ENCODE measurements around the gene PLXNB3.
"Not testable (repeated sequence)": the region's sequence is repeated elsewhere in the genome, so short reads cannot be mapped to it uniquely, and the experiment has no call there.

The PLXNB3 gene

DNA sequence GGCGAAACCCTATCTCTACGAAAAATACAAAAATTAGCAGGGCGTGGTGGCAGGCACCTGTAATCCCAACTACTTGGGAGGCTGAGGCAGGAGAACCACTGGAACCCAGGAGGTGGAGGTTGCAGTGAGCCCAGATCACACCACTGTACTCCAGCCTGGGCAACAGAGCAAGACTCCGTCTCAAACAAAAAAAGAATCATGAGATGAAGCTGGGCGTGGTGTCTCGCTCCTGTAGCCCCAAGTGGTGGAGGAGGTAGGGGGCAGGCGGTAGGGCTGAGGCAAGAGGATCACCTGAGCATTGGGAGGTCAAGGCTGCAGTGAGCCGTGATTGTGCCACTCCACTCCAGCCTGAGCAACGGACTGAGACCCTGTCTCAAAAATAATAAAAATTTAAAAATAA is 54.0 kb downstream of the PLXNB3 start:
- H3K36me3 ChIP-seq (ENCODE audit: control insufficient read depth in 4 of 4, insufficient read depth in 4 of 4, low read length in 3 of 4); H3K9me3 ChIP-seq (ENCODE audit: control extremely low read depth in 1 of 5, control insufficient read depth in 4 of 5, insufficient read depth in 2 of 5, low read depth in 1 of 5, low read length in 4 of 5); DNase-seq; H3K27ac ChIP-seq (ENCODE audit: insufficient read depth in 1 of 2, low read depth in 1 of 2, low read length in 2 of 2, poor library complexity in 1 of 2, severe bottlenecking in 2 of 2); H3K4me3 ChIP-seq (ENCODE audit: control insufficient read depth in 1 of 7, extremely low read depth in 1 of 7, insufficient read depth in 4 of 7, low read depth in 2 of 7, low read length in 6 of 7): not testable (repeated sequence)
- 81% methylated on average over 5 of the region's 9 CpGs for WGBS (ENCODE audit: insufficient coverage)
- Histone ChIP-seq H3K4me1 (ENCODE audit: control extremely low read depth in 1 of 4, control insufficient read depth in 4 of 4, insufficient read depth in 4 of 4, low read length in 3 of 4) (peaks cover 0 to 42% (median 28%) of the 10 kb centered on the region in 4 experiments), H3K27me3 (replicated peaks in 2 of 5; ENCODE audit: control insufficient read depth in 4 of 5, insufficient read depth in 5 of 5, low read length in 4 of 5) (peaks cover 0 to 47% (median 2%) of the 10 kb centered on the region in 5 experiments)
- ChIA-PET POLR2A (interaction anchor here (0.5 kb wide), 1 partner anchor 105 kb away, joined by 3 read pairs; no protein-coding TSS in a partner anchor), CTCF (interaction anchor here (1.7 kb wide), 1 partner anchor 132 kb away, joined by 4 read pairs; no protein-coding TSS in a partner anchor)

DNA sequence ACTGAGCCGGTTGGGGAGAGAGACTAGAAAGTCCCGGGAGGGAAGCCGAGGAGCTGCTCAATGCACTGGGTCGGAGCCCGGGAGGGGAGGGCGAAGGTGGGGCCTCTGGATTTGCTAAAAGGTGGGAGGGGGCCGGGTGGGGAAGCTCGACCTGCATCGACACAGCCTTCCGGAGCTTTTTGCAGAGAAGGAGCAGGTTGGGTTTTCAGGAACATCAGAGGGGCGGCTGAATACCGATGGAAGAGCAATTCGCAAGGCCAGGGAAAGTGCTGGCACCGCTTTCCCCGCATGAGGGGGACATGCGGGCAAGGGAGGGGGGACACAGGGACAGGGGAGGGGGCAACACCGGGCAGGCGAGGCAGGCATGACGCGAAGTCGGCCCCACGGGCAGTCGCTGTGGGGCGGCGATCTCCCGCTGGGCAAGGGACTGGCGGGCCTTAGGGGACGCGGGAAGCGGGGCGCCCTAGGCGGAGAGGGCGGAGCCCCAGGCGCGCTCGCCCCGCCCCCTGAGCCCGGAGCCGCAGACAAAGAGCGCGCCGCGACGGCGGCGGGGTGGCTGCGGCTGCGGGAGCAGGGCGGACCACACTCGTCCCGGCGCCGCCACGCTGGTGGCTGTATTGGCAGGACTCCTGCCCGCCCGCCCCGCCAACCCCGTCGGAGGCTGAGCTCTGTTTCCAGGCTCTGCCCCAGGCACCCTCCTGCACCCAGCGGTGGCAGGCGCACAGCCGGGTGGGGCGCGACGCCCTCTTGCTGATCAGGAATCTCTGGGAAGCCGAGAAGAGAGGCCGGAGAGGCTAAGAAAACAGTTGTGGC is 54.7 kb downstream of the PLXNB3 start:
- peak; percentile 20 to 58 (median 49) for DNase-seq
- no peak overlapping the region for H3K27ac ChIP-seq (ENCODE audit: insufficient read depth in 1 of 2, low read depth in 1 of 2, low read length in 2 of 2, poor library complexity in 1 of 2, severe bottlenecking in 2 of 2)
- ChIA-PET CTCF (interaction anchor here (1.7 kb wide), 1 partner anchor 131 kb away, joined by 4 read pairs; no protein-coding TSS in a partner anchor), POLR2A (no interaction called here)
- no peaks in the 10 kb centered on the region for H3K36me3 ChIP-seq (ENCODE audit: control insufficient read depth in 4 of 4, insufficient read depth in 4 of 4, low read length in 3 of 4)
- H3K27me3 ChIP-seq (replicated peaks in 2 of 5; ENCODE audit: control insufficient read depth in 4 of 5, insufficient read depth in 5 of 5, low read length in 4 of 5), result peaks cover 0 to 44% (median 2%) of the 10 kb centered on the region in 5 experiments
- H3K4me3 ChIP-seq (ENCODE audit: control insufficient read depth in 1 of 7, extremely low read depth in 1 of 7, insufficient read depth in 4 of 7, low read depth in 2 of 7, low read length in 6 of 7), result peak overlapping the region in 4 of 7 experiments; percentile 16 to 67 (median 42)
- H3K9me3 ChIP-seq (ENCODE audit: control extremely low read depth in 1 of 5, control insufficient read depth in 4 of 5, insufficient read depth in 2 of 5, low read depth in 1 of 5, low read length in 4 of 5), result no peaks in the 10 kb centered on the region
- 16% methylated on average over 65 of the region's 67 CpGs for WGBS (ENCODE audit: insufficient coverage)
- peaks cover 0 to 42% (median 30%) of the 10 kb centered on the region in 4 experiments for H3K4me1 ChIP-seq (ENCODE audit: control extremely low read depth in 1 of 4, control insufficient read depth in 4 of 4, insufficient read depth in 4 of 4, low read length in 3 of 4)

DNA sequence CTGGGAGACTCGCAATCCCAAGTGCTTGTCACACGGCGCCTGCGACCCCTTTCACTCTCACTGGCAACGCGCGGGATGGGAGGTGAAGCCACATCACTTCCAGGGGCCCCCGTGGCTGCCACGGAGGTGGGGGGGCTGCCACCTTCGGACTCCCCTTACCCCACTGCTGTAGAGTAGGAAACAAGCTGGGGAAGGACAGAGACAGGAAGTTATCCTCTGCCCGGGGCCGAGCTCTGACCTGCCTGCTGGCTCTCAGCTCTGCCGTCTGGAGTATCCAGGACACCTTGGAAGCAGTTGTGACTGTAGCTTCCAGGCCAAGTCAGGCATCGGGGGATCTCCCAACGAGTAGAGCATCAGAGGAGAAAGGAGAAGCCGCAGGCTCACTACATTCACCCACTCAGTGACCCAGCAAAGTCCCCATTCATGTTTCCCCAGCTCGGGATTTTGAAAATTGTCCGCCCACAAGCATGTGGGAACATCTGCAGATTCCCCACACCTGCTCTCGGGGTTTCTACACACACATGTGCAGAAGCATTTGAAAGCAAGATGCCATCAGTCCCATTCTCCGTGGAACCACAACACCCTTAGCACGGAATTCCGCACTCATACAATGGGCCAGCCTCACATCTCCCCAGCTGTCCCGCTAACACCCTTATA is 55.5 kb downstream of the PLXNB3 start:
- Histone ChIP-seq H3K9me3 (ENCODE audit: control extremely low read depth in 1 of 5, control insufficient read depth in 4 of 5, insufficient read depth in 2 of 5, low read depth in 1 of 5, low read length in 4 of 5) (no peaks in the 10 kb centered on the region), H3K4me3 (ENCODE audit: control insufficient read depth in 1 of 7, extremely low read depth in 1 of 7, insufficient read depth in 4 of 7, low read depth in 2 of 7, low read length in 6 of 7) (peak overlapping the region in 4 of 7 experiments; percentile 16 to 67 (median 42)), H3K4me1 (ENCODE audit: control extremely low read depth in 1 of 4, control insufficient read depth in 4 of 4, insufficient read depth in 4 of 4, low read length in 3 of 4) (peaks cover 0 to 44% (median 30%) of the 10 kb centered on the region in 4 experiments), H3K36me3 (ENCODE audit: control insufficient read depth in 4 of 4, insufficient read depth in 4 of 4, low read length in 3 of 4) (no peaks in the 10 kb centered on the region), H3K27me3 (replicated peaks in 2 of 5; ENCODE audit: control insufficient read depth in 4 of 5, insufficient read depth in 5 of 5, low read length in 4 of 5) (peaks cover 0 to 51% (median 2%) of the 10 kb centered on the region in 5 experiments), H3K27ac (ENCODE audit: insufficient read depth in 1 of 2, low read depth in 1 of 2, low read length in 2 of 2, poor library complexity in 1 of 2, severe bottlenecking in 2 of 2) (no peak overlapping the region)
- DNase-seq, result no peak
- POLR2A ChIA-PET, result no interaction called here
- CTCF ChIA-PET, result no interaction called here
- WGBS (ENCODE audit: insufficient coverage), result 53% methylated on average over 21 of the region's 23 CpGs

DNA sequence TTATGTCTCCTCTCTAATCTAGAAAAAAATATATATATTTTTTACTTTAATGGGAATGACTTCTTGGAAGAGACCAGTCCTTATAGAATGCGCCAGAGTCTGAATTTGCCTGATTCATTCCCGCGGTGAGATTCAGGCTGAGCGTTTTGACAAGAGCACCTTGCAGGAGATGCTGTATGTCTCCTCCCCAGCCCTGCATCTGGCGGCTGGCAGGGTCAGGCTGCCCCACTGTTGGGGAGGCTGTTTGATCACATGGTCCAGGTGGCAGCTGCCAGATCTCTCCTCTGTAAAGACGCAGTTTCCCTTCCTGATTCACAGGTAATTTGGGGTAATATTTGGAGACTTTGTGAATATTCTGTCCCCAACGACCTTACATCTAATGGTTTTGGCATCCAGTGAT is 56.6 kb downstream of the PLXNB3 start:
- no peak overlapping the region for H3K4me3 ChIP-seq (ENCODE audit: control insufficient read depth in 1 of 7, extremely low read depth in 1 of 7, insufficient read depth in 4 of 7, low read depth in 2 of 7, low read length in 6 of 7)
- no peaks in the 10 kb centered on the region for H3K36me3 ChIP-seq (ENCODE audit: control insufficient read depth in 4 of 4, insufficient read depth in 4 of 4, low read length in 3 of 4)
- no peaks in the 10 kb centered on the region for H3K9me3 ChIP-seq (ENCODE audit: control extremely low read depth in 1 of 5, control insufficient read depth in 4 of 5, insufficient read depth in 2 of 5, low read depth in 1 of 5, low read length in 4 of 5)
- peaks cover 0 to 40% (median 25%) of the 10 kb centered on the region in 4 experiments for H3K4me1 ChIP-seq (ENCODE audit: control extremely low read depth in 1 of 4, control insufficient read depth in 4 of 4, insufficient read depth in 4 of 4, low read length in 3 of 4)
- 78% methylated on average over 5 of the region's 7 CpGs for WGBS (ENCODE audit: insufficient coverage)
- no peak for DNase-seq
- H3K27ac ChIP-seq (ENCODE audit: insufficient read depth in 1 of 2, low read depth in 1 of 2, low read length in 2 of 2, poor library complexity in 1 of 2, severe bottlenecking in 2 of 2), result no peak overlapping the region
- CTCF ChIA-PET, result no interaction called here
- H3K27me3 ChIP-seq (replicated peaks in 2 of 5; ENCODE audit: control insufficient read depth in 4 of 5, insufficient read depth in 5 of 5, low read length in 4 of 5), result peaks cover 0 to 58% (median 3%) of the 10 kb centered on the region in 5 experiments
- POLR2A ChIA-PET, result no interaction called here

DNA sequence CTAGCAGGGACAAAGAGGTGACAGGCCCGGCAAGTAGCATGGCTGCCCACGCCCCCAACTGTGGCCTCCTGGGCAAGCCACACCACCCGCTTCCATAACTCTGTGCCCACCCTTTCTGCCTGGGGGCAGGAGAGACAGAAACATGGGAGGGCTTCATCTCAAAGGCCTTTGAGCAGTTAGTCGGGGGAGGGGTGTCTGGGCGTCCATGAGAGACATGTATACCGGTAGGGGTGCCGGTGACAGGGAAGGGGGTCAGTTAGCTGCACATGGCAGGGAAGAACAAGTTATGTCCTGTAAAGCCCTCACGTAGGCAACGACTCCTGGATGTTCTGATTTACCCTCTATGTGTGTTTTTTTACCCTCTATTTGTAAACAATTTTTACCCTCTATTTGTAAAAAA is 57.0 kb downstream of the PLXNB3 start:
- H3K36me3 ChIP-seq (ENCODE audit: control insufficient read depth in 4 of 4, insufficient read depth in 4 of 4, low read length in 3 of 4), result no peaks in the 10 kb centered on the region
- H3K4me1 ChIP-seq (ENCODE audit: control extremely low read depth in 1 of 4, control insufficient read depth in 4 of 4, insufficient read depth in 4 of 4, low read length in 3 of 4), result peaks cover 0 to 41% (median 25%) of the 10 kb centered on the region in 4 experiments
- no peak for DNase-seq
- 98% methylated on average over 7 of the region's 9 CpGs for WGBS (ENCODE audit: insufficient coverage)
- H3K4me3 ChIP-seq (ENCODE audit: control insufficient read depth in 1 of 7, extremely low read depth in 1 of 7, insufficient read depth in 4 of 7, low read depth in 2 of 7, low read length in 6 of 7), result no peak overlapping the region
- no peak overlapping the region for H3K27ac ChIP-seq (ENCODE audit: insufficient read depth in 1 of 2, low read depth in 1 of 2, low read length in 2 of 2, poor library complexity in 1 of 2, severe bottlenecking in 2 of 2)
- H3K27me3 ChIP-seq (replicated peaks in 2 of 5; ENCODE audit: control insufficient read depth in 4 of 5, insufficient read depth in 5 of 5, low read length in 4 of 5), result peaks cover 0 to 58% (median 5%) of the 10 kb centered on the region in 5 experiments
- no peaks in the 10 kb centered on the region for H3K9me3 ChIP-seq (ENCODE audit: control extremely low read depth in 1 of 5, control insufficient read depth in 4 of 5, insufficient read depth in 2 of 5, low read depth in 1 of 5, low read length in 4 of 5)
- CTCF ChIA-PET, result no interaction called here
- POLR2A ChIA-PET, result no interaction called here

DNA sequence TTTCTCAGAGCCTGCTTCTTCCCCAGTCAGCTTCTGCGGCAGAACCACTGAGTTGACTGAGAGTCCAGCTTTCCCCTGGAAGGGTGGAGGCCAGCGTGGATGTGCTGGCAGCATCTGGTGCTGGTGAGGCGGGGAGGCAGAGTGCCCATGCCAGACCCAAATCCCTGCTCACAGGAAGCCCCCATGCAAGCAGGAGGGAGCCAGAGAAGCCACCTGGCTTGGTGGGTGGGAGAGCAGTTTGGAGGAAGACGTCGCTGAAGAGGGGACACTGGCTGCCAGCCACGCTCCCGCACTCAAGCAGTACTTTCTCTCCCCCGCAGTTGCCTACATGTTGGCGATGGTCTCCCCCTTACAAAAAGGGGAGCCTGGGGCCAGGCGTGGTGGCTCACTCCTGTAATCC is 60.3 kb downstream of the PLXNB3 start:
- no peak overlapping the region for H3K4me3 ChIP-seq (ENCODE audit: control insufficient read depth in 1 of 7, extremely low read depth in 1 of 7, insufficient read depth in 4 of 7, low read depth in 2 of 7, low read length in 6 of 7)
- WGBS (ENCODE audit: insufficient coverage), result 92% methylated on average over 8 of the region's 10 CpGs
- ChIA-PET POLR2A (no interaction called here), CTCF (no interaction called here)
- peaks cover 0 to 36% (median 18%) of the 10 kb centered on the region in 4 experiments for H3K4me1 ChIP-seq (ENCODE audit: control extremely low read depth in 1 of 4, control insufficient read depth in 4 of 4, insufficient read depth in 4 of 4, low read length in 3 of 4)
- no peaks in the 10 kb centered on the region for H3K36me3 ChIP-seq (ENCODE audit: control insufficient read depth in 4 of 4, insufficient read depth in 4 of 4, low read length in 3 of 4)
- no peak overlapping the region for H3K27ac ChIP-seq (ENCODE audit: insufficient read depth in 1 of 2, low read depth in 1 of 2, low read length in 2 of 2, poor library complexity in 1 of 2, severe bottlenecking in 2 of 2)
- no peak for DNase-seq
- peaks cover 0 to 62% (median 13%) of the 10 kb centered on the region in 5 experiments for H3K27me3 ChIP-seq (replicated peaks in 2 of 5; ENCODE audit: control insufficient read depth in 4 of 5, insufficient read depth in 5 of 5, low read length in 4 of 5)
- H3K9me3 ChIP-seq (ENCODE audit: control extremely low read depth in 1 of 5, control insufficient read depth in 4 of 5, insufficient read depth in 2 of 5, low read depth in 1 of 5, low read length in 4 of 5), result peaks cover 0 to 3% (median 0%) of the 10 kb centered on the region in 5 experiments

DNA sequence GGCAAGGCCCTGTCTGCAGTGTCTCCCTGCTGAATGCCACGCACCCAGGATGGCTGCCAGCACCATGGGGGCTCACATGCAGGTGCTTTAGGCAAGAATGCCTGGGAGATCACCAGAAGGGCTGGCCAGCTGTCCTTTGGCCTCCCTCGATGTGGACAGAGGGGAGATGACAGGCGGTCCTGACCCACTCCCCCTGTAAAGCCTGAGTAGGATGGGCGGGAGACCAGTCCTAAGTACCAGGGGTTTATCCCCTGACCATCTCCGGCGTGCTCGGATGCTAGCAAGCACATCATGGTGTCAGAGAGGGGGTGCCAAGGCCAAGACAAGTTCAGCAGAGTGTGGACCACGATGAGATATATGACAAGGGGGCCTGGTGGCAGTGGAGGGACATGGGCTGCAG is 61.0 kb downstream of the PLXNB3 start:
- Histone ChIP-seq H3K27me3 (replicated peaks in 2 of 5; ENCODE audit: control insufficient read depth in 4 of 5, insufficient read depth in 5 of 5, low read length in 4 of 5) (peaks cover 0 to 63% (median 13%) of the 10 kb centered on the region in 5 experiments), H3K4me1 (ENCODE audit: control extremely low read depth in 1 of 4, control insufficient read depth in 4 of 4, insufficient read depth in 4 of 4, low read length in 3 of 4) (peaks cover 0 to 36% (median 19%) of the 10 kb centered on the region in 4 experiments), H3K4me3 (ENCODE audit: control insufficient read depth in 1 of 7, extremely low read depth in 1 of 7, insufficient read depth in 4 of 7, low read depth in 2 of 7, low read length in 6 of 7) (no peak overlapping the region), H3K27ac (ENCODE audit: insufficient read depth in 1 of 2, low read depth in 1 of 2, low read length in 2 of 2, poor library complexity in 1 of 2, severe bottlenecking in 2 of 2) (no peak overlapping the region), H3K36me3 (ENCODE audit: control insufficient read depth in 4 of 4, insufficient read depth in 4 of 4, low read length in 3 of 4) (no peaks in the 10 kb centered on the region), H3K9me3 (ENCODE audit: control extremely low read depth in 1 of 5, control insufficient read depth in 4 of 5, insufficient read depth in 2 of 5, low read depth in 1 of 5, low read length in 4 of 5) (peaks cover 0 to 10% (median 0%) of the 10 kb centered on the region in 5 experiments)
- WGBS (ENCODE audit: insufficient coverage), result 79% methylated on average over 7 of the region's 8 CpGs
- ChIA-PET CTCF (no interaction called here), POLR2A (no interaction called here)
- no peak for DNase-seq

All from common myeloid progenitor, CD34-positive (primary cell).